GM18858 (cell line): Measurements from ENCODE around the gene NELL2.
A peak's percentile ranks its signal among the peaks of the same experiment; 100 is the strongest.
"Not testable (repeated sequence)": the region's sequence is repeated elsewhere in the genome, so short reads cannot be mapped to it uniquely, and the experiment has no call there.

Experiments used
- ATAC-seq: cut with Tn5 transposase; IDR thresholded peaks from one replicate; pipeline ENCODE4 v1.9.1; 2021; ENCODE audit not compliant: unreplicated experiment

Gene NELL2

GRCh38 chr12:44847888-44848702 is 28.0 kb downstream of the NELL2 start:
- peak; percentile 81 for ATAC-seq

- no peak for ATAC-seq
Measured at GRCh38 chr12:44847403-44847802, 28.7 kb downstream of the NELL2 start.

GRCh38 chr12:44846826-44847225 is 29.3 kb downstream of the NELL2 start:
- ATAC-seq: no peak

- ATAC-seq: no peak
Measured at GRCh38 chr12:44842669-44843068, 33.4 kb downstream of the NELL2 start.

GRCh38 chr12:44839785-44840184 is 36.3 kb downstream of the NELL2 start:
- no peak for ATAC-seq

GRCh38 chr12:44837114-44837755 is 38.9 kb downstream of the NELL2 start:
- ATAC-seq: no peak

- ATAC-seq: no peak
Measured at GRCh38 chr12:44835641-44836379, 40.3 kb downstream of the NELL2 start.

GRCh38 chr12:44834996-44835395 is 41.1 kb downstream of the NELL2 start:
- ATAC-seq: not testable (repeated sequence)

- no peak for ATAC-seq
Measured at GRCh38 chr12:44833561-44833960, 42.6 kb downstream of the NELL2 start.

- ATAC-seq: no peak
Measured at GRCh38 chr12:44830566-44831055, 45.5 kb downstream of the NELL2 start.

GRCh38 chr12:44829045-44829444 is 47.1 kb downstream of the NELL2 start:
- ATAC-seq: no peak

- ATAC-seq: no peak
Measured at GRCh38 chr12:44827832-44828438, 48.2 kb downstream of the NELL2 start.

GRCh38 chr12:44821702-44822101 is 54.4 kb downstream of the NELL2 start:
- not testable (repeated sequence) for ATAC-seq

- ATAC-seq: no peak
Measured at GRCh38 chr12:44819884-44820283, 56.2 kb downstream of the NELL2 start.

GRCh38 chr12:44817687-44818086 is 58.4 kb downstream of the NELL2 start:
- ATAC-seq: peak; percentile 54

GRCh38 chr12:44816446-44817017 is 59.6 kb downstream of the NELL2 start:
- no peak for ATAC-seq

GRCh38 chr12:44812062-44812461 is 64.1 kb downstream of the NELL2 start:
- ATAC-seq: peak; percentile 71

GRCh38 chr12:44804068-44804467 is 72.0 kb downstream of the NELL2 start:
- no peak for ATAC-seq

GRCh38 chr12:44795970-44796369 is 80.1 kb downstream of the NELL2 start:
- ATAC-seq: no peak

GRCh38 chr12:44788731-44789130 is 87.4 kb downstream of the NELL2 start:
- ATAC-seq: no peak
